MM.1S (cell line): ENCODE data around the gene ASPHD1.
A peak's percentile ranks its signal among the peaks of the same experiment; 100 is the strongest.

Experiments
- DNase-seq: peaks from one replicate; pipeline ENCODE4 v3.0.0-alpha.2; 2015
- H2AFZ ChIP-seq: fragments of 300-600 bp; sonication (generic); 2 replicates; pipeline ENCODE4 v1.6.0; 2016; ENCODE audit warnings: antibody characterized with exemption, low read length
- H3F3A ChIP-seq: fragments of 300-600 bp; sonication (generic); 2 replicates; pipeline ENCODE4 v1.6.1; 2016; ENCODE audit warnings: mild to moderate bottlenecking, antibody characterized with exemption, low read length, moderate library complexity, mixed read lengths; ENCODE audit not compliant: insufficient read depth
- H3K27ac ChIP-seq: fragments of 300-600 bp; sonication (generic); 2 replicates; pipeline ENCODE4 v1.5.1; 2016; ENCODE audit warnings: mild to moderate bottlenecking, low read length
- H3K27me3 ChIP-seq: fragments of 300-600 bp; sonication (generic); replicated peaks from 2 replicates; pipeline ENCODE4 v1.6.0; 2016; ENCODE audit warnings: low read length; ENCODE audit not compliant: insufficient read depth
- H3K36me3 ChIP-seq: fragments of 300-600 bp; sonication (generic); replicated peaks from 2 replicates; pipeline ENCODE4 v1.6.1; 2016; ENCODE audit warnings: mild to moderate bottlenecking, low read length, mixed read lengths; ENCODE audit not compliant: insufficient read depth
- H3K4me1 ChIP-seq: fragments of 300-600 bp; sonication (generic); 2 replicates; pipeline ENCODE4 v1.6.1; 2016; ENCODE audit warnings: low read length, mixed read lengths
- H3K4me2 ChIP-seq: fragments of 300-600 bp; sonication (generic); 2 replicates; pipeline ENCODE4 v1.6.0; 2016; ENCODE audit warnings: low read depth, low read length
- H3K4me3 ChIP-seq: fragments of 300-600 bp; sonication (generic); 2 replicates; pipeline ENCODE4 v1.5.1; 2016; ENCODE audit warnings: low read length, mixed read lengths
- H3K79me2 ChIP-seq: fragments of 300-600 bp; sonication (generic); 2 replicates; pipeline ENCODE4 v1.6.1; 2016; ENCODE audit warnings: mixed run types, low read length, mixed read lengths
- H3K9ac ChIP-seq: fragments of 300-600 bp; sonication (generic); 2 replicates; pipeline ENCODE4 v1.6.1; 2016; ENCODE audit warnings: low read length, mixed read lengths
- H3K9me2 ChIP-seq: fragments of 300-600 bp; sonication (generic); replicated peaks from 2 replicates; pipeline ENCODE4 v1.6.1; 2016; ENCODE audit warnings: mild to moderate bottlenecking, low read length, mixed read lengths; ENCODE audit not compliant: insufficient read depth
- H3K9me3 ChIP-seq: fragments of 300-600 bp; sonication (generic); replicated peaks from 2 replicates; pipeline ENCODE4 v1.6.1; 2016; ENCODE audit warnings: mild to moderate bottlenecking, low read length, mixed read lengths; ENCODE audit not compliant: insufficient read depth
- H4K20me1 ChIP-seq: fragments of 300-600 bp; sonication (generic); 2 replicates; pipeline ENCODE4 v1.6.1; 2016; ENCODE audit warnings: mild to moderate bottlenecking, low read length, moderate library complexity, mixed read lengths; ENCODE audit not compliant: insufficient read depth
- EZH2 ChIP-seq: fragments of 300-600 bp; sonication (generic); optimal IDR thresholded peaks from 2 replicates; pipeline ENCODE3; 2017; ENCODE audit warnings: low read depth, mild to moderate bottlenecking, antibody characterized with exemption, low read length, mixed read lengths
- EZH2phosphoT487 ChIP-seq: fragments of 300-600 bp; sonication (generic); IDR thresholded peaks from 2 replicates; pipeline ENCODE4 v1.6.1; 2018; ENCODE audit warnings: antibody characterized with exemption, low read length
- TF ChIP-seq, protein P1 (sequence below): fragments of 300-600 bp; sonication (generic); IDR thresholded peaks from 2 replicates; pipeline ENCODE4 v1.5.1; 2016; ENCODE audit warnings: antibody characterized with exemption, low read length, mixed read lengths

Gene ASPHD1

GRCh38 chr16:29877266-29877961 lies 22.9 kb upstream of the ASPHD1 start:
- DNase-seq, result peak; percentile 65
- Histone ChIP-seq H3K79me2 (no peaks in the 10 kb centered on the region), H3F3A (peaks cover 3% of the 10 kb centered on the region; the same call in 1 of the 2 replicates), H3K36me3 (no peaks in the 10 kb centered on the region), H3K9ac (no peak overlapping the region), H2AFZ (no peak overlapping the region), H3K9me2 (no peaks in the 10 kb centered on the region), H3K4me2 (peak overlapping the region; percentile 5; the same call in 1 of the 2 replicates), H3K4me3 (no peak overlapping the region), H3K27ac (no peak overlapping the region), H3K4me1 (no peaks in the 10 kb centered on the region), H3K27me3 (peaks cover 40% of the 10 kb centered on the region), H3K9me3 (no peaks in the 10 kb centered on the region), H4K20me1 (no peaks in the 10 kb centered on the region)
- TF ChIP-seq, protein P1, sequence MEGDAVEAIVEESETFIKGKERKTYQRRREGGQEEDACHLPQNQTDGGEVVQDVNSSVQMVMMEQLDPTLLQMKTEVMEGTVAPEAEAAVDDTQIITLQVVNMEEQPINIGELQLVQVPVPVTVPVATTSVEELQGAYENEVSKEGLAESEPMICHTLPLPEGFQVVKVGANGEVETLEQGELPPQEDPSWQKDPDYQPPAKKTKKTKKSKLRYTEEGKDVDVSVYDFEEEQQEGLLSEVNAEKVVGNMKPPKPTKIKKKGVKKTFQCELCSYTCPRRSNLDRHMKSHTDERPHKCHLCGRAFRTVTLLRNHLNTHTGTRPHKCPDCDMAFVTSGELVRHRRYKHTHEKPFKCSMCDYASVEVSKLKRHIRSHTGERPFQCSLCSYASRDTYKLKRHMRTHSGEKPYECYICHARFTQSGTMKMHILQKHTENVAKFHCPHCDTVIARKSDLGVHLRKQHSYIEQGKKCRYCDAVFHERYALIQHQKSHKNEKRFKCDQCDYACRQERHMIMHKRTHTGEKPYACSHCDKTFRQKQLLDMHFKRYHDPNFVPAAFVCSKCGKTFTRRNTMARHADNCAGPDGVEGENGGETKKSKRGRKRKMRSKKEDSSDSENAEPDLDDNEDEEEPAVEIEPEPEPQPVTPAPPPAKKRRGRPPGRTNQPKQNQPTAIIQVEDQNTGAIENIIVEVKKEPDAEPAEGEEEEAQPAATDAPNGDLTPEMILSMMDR, result no peak
- TF ChIP-seq EZH2 (no peak), EZH2phosphoT487 (no peak)

- no peak overlapping the region for H3K9ac ChIP-seq
- H2AFZ ChIP-seq, result no peak overlapping the region
- no peak overlapping the region for H3K4me2 ChIP-seq
- no peak overlapping the region for H3K4me3 ChIP-seq
- no peaks in the 10 kb centered on the region for H3K79me2 ChIP-seq
- peaks cover 46% of the 10 kb centered on the region for H3K27me3 ChIP-seq
- H3F3A ChIP-seq, result peaks cover 3% of the 10 kb centered on the region; the same call in 1 of the 2 replicates
- no peak for TF ChIP-seq EZH2
- TF ChIP-seq EZH2phosphoT487, result no peak
- TF ChIP-seq, protein P1, result no peak
- H3K4me1 ChIP-seq, result no peaks in the 10 kb centered on the region
- H3K9me3 ChIP-seq, result no peaks in the 10 kb centered on the region
- H3K9me2 ChIP-seq, result no peaks in the 10 kb centered on the region
- no peaks in the 10 kb centered on the region for H4K20me1 ChIP-seq
- H3K27ac ChIP-seq, result no peak overlapping the region
- H3K36me3 ChIP-seq, result no peaks in the 10 kb centered on the region
- no peak for DNase-seq
These were observed 22.1 kb upstream of the ASPHD1 start for GRCh38 chr16:29878172-29878571.

- Histone ChIP-seq H3K9me2 (no peaks in the 10 kb centered on the region), H3K79me2 (no peaks in the 10 kb centered on the region), H3K4me1 (no peaks in the 10 kb centered on the region), H2AFZ (no peak overlapping the region), H3F3A (peaks cover 3% of the 10 kb centered on the region; the same call in 1 of the 2 replicates), H4K20me1 (no peaks in the 10 kb centered on the region), H3K36me3 (no peaks in the 10 kb centered on the region), H3K4me3 (no peak overlapping the region), H3K4me2 (no peak overlapping the region), H3K27me3 (peaks cover 43% of the 10 kb centered on the region), H3K9ac (no peak overlapping the region), H3K27ac (no peak overlapping the region), H3K9me3 (no peaks in the 10 kb centered on the region)
- DNase-seq, result no peak
- TF ChIP-seq EZH2 (no peak), EZH2phosphoT487 (no peak)
- TF ChIP-seq, protein P1, result no peak
These were observed 19.2 kb upstream of the ASPHD1 start for GRCh38 chr16:29881050-29881449.
